Forelimb muscle (tissue), 1 donor: ENCODE measurements around the gene LHX1. TPM values are rescaled to one million over a fixed set of nuclear protein-coding genes. Genes with fewer than 3 reads are reported as not detected.

Experiments
- DNase-seq: peaks from one replicate; pipeline ENCODE4 v3.0.0-alpha.2; 2013; ENCODE audit warnings: low read depth
- polyA plus RNA-seq: library from polyadenylated mRNA; unstranded; fragments of 120-200 nt; gene quantifications from one replicate; pipeline ENCODE4 v1.2.1, GENCODE V29; 2013; ENCODE audit not compliant: insufficient read length

LHX1 gene
- polyA plus RNA-seq, 1 donor = not detected

DNA sequence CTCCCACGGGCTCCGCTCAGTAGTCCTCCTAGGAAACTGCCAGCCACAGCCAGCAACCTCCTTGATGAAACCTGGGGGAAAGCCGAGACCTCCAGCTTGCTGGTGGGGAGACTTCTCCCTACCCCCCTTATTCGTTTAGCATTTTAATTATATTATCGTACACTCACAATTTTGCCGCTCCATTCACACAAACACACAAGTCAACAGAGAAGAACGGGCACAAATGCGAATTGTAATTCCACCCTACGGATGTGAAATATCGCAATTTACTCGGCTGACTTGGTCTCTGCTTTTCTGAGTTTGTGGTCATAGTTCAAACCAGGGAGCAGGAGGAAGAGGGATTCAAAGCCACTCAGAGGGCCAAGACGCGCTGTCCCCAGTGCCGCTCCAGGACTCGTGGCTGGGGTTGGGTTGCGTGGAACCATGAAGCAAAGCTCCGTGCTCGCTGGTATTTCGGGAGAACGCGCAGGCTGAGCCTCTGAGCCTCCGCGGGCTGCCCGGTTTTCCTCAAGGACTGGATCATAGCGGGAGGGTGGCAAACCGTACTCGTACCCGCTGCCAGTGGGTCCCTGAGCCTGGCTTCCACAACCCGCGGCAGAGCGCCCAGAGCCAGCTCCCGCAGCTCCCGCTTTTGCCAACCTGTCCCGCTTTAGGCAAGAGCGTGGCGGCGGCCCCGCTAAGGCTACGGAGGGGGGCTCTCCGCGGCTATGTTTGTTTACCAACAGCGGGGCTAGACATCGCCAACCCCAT is 2.0 kb downstream of the LHX1 start:
- DNase-seq = no peak

DNA sequence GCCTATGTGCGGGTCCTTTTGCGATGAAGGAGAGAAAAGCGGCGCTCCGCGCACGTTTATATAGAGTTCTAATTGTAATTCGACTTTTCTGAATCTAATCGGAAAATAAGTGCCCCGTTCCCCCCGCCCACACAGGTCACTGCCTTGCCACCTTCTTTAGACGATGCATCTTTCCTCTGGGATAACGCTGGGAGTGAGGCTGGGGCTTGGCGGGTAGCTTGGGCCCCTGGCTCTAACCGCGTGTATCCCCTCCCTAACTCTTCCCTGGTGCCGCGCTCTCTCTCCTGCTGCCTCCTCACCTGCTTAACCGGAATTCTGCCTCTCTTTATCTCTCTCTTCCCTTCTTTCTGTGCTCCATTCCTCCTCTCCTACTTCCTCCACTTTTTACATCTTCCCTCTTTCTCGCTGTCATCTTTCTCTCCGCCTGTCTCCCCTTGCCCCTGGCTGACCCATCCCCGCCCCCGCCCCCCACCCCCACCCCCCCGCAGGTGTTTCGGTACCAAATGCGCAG is 2.6 kb downstream of the LHX1 start:
- DNase-seq = no peak

DNA sequence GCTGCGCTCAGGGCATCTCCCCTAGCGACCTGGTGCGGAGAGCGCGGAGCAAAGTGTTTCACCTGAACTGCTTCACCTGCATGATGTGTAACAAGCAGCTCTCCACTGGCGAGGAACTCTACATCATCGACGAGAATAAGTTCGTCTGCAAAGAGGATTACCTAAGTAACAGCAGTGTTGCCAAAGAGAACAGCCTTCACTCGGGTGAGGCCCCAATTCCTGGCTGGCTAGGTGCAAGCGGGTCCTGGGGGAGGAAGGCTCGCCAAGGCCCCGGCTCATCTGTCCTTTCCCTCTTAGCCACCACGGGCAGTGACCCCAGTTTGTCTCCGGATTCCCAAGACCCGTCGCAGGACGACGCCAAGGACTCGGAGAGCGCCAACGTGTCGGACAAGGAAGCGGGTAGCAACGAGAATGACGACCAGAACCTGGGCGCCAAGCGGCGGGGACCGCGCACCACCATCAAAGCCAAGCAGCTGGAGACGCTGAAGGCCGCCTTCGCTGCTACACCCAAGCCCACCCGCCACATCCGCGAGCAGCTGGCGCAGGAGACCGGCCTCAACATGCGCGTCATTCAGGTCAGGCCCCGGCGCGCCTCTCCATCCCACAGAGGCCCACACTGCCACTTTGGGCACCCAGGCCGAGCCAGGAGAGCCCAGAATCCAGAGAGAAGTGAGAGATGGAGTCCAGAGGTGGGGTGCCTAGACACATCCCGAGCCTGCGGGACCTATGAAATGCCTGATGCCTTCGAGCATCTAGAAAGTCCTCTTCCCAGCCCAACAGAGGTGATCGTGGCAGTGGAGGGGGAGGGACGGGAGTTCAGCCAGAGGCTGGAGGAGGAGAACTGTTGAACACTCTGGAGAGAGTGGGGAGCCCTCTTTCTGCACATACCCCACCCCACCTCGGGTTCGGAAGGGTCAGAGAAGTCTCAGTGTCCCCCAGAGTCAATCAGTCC is 3.3 kb downstream of the LHX1 start:
- no peak for DNase-seq

DNA sequence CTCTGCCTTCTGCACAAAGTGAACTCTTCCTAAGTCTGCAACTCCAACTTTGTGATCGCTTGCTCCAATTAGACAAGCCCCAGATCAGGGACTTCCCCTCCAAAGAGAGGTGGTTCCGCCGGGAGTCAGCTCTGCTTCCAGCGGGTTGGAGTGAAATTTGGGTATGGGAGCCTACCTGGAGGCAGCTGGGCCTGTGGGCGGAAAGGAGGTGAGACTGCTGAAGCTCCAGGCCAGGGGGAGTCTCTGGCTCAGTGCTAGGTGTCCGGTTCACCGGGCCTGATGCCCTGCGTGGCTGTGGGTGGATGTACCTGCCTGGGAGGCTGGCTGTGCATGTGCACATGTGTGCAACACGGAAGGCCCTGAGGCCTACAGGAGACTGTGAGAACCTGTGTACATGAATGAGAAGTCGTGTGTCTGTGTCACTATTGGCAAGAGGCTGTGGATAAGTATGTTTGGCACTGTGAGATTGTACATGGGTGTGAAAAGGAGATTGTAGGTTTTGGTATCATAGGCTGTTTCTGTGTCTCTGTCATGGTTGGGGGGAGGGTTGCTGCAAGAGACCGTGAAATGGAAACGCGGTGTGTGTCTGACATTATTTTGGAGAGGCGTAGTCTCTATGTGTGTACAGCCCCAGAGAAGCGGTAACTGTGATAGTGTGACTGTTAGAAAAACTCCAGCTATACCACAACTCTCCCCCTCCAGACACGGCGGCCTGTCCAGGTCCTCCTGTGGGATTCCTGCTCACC is 4.2 kb downstream of the LHX1 start:
- DNase-seq = no peak

DNA sequence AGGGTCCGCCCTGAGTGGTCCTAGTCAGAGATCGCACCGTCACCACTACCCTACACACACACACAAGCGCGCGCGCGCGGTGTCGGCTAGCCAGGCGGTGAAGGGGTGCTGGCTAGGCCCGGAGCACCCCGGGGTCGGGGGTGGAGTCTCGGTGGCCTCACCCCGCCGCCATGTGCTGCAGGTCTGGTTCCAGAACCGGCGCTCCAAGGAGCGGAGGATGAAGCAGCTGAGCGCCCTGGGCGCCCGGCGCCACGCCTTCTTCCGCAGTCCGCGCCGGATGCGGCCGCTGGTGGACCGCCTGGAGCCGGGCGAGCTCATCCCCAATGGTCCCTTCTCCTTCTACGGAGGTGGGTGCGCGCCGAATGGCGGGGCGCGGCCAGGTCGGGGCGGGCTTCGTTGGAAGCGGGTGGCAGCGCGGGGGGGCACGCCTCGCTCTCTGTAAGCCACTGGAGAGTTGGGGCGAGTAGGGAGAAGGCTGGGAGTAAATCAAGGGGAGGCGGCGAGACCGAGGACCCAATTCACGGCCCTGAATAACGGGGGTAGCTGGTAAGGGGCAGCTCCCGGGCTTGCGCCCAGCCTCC is 4.8 kb downstream of the LHX1 start:
- DNase-seq = no peak

DNA sequence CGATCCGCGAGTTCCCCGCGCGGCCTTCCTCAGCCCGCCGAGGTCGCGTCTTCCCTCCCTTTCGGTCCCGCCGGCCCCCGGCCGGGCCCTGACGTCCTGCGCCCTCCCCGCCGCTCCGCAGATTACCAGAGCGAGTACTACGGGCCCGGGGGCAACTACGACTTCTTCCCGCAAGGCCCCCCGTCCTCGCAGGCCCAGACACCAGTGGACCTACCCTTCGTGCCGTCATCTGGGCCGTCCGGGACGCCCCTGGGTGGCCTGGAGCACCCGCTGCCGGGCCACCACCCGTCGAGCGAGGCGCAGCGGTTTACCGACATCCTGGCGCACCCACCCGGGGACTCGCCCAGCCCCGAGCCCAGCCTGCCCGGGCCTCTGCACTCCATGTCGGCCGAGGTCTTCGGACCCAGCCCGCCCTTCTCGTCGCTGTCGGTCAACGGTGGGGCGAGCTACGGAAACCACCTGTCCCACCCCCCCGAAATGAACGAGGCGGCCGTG is 5.4 kb downstream of the LHX1 start:
- no peak for DNase-seq

DNA sequence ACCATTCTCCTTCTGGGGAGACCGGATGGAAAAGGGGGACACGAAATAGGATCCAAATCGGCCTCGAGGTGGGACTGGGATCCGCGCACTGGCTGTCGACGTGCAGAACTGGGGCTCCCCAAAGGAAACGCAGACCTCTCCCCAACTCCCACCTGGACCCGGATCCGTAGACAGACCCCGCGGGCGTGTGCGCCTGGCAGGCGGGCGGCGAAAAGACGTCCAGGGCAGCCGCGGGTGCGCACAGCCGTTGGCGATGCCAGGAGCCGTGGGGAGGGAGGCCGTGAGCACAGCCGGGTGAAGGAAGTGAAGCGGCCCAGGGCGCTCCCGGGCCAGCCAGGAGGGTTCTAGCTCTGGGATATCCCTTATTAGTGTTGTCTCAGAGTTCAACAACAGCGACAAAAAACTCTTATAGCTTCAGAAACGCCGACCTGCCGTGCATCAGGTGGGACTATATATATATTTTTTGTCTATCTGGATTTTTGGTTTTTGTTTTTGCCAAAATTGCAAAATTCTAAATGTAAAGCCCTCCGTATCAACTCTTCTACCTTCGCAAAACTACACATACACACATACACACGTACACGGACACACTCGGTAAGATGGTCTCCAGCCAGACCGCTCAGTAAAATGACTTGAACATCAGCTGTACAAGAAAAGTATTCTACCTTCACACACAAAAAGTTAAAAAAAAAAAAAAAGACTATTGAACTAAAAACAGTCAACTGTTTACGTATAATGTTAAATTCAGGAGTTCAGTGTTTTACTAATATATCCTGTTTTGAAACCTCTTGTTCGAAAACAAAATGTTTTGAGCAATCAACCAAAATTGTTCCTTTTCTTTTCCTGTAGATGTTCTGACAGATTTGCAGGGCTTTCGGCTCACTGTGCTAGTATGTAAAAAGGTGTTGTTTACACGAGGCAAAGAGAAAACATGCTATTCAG is 6.2 kb downstream of the LHX1 start:
- DNase-seq = no peak

DNA sequence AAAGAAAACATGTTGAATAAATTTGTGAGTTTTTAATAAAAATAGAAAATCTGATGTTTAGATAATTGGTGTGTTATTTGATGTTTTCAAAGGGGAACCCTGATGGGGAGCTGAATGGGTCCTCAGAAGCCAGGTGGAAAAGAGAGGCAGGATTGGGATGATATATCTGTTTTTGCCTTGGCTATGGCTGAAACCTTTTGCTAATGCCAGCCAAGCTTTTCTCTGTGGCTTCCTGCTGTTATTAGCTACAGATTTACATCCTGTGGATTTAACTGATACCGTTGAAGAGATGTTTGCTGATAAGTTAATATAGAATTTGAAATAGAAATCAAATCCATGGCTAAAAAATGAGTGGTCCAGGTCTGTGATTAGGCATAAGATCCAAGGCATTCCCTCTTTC is 7.3 kb downstream of the LHX1 start:
- DNase-seq = no peak

DNA sequence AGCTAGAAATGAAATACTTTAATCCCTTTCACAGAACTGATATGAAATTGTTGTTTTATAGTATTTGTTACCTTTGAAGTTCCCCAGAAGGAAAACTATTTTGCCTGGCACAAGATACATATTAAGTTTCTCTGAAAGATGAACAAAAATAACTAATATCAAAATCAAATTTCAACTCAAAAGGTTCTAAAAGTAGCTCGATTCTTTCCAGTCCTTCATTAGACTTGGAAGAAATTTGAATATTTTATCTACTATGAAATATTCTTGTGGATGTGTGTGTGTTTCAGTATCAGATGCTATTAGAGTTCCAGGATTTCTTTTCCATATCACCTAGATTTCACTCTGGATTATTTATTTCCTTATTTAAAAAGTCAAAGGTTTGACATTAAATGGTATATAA is 7.9 kb downstream of the LHX1 start:
- no peak for DNase-seq

DNA sequence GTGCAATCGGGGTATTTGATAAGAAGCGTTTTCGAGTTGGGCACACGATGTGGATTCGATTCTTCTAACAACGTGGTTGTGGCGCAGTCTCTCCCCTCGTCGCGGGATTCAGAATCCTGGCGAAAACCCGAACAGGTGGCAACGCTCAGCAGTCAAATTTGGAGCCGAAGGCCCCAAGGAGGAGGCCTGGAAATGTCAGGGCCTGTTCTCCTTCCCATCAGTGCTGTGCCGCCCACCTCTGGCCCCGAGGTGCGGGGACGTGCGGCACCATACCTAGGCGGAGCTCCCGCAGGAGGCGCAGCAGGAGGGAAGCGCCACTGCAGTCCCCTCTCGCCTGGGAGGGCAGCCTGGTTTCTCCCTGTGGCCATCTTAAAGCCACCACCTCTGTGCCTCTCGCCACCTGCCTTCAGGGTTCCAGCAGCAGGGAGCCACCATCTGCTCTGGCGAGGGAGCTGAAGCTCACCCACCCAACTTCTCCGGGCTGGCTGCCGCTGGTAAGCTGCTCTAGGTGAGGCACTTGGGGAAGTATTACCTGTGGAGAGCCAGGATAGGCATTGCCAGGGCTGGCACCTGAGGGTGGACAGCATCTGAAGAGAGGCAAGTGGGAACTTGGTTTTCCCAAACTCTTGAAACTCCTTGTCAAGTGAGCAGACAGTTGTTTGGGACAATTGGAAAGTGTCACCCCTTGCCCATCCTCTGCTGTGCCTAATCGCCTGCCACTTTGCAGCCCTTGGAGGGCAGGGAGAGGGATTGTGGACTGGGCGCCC is 8.9 kb downstream of the LHX1 start:
- no peak for DNase-seq

DNA sequence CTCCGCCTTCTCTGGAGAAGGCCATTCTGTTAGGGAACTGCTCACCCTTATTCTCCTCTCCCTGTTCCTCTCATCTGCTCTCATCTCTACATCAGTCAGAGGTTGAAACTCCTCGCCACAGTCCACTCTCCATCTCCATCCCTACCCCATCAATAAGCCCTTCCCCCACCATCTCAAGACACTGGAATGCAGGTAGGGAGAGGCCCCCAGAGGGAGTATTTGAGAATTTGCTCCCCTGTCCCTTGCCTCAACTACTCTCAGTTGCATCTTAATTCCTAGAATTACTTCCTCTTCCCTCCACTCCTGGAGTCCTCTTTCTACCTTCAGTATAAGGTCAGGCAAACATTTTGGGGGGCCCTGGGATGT is 9.4 kb downstream of the LHX1 start:
- DNase-seq = no peak

DNA sequence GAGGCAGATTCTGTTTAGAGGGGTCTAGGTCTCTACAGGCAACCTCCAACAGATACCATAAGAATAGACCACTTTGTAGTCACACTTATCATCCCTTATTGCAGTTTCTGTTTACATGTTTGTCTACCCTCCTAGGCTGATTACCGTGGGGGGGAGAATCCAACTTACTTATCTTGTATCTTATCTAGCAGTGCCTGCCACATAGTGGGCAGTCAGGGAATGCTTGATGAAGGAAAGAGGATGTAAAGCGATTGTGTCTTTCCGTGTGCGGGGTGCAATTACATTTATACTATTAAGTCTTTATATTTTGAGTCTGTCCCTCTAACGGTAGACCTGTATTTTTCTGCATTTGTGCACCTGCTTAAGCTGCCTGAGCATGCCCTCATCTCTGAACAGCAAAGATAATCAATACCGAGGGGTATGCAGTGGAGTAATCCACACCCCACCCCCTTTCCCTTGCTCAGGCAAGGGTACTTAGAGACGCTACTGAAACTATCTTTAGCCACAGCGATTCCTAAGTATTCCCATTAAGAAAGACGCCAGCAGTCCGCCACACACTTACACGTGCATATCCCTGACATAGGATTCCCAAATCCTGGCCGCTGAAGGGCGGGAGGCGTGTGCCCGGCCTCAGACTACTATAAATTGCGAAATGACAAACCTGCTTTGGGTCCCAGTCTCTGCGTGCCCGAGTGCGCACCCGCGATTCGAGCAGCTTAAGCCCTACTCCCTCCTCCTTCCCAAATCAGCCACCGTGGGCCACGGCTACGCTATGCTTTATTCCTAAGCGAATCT is 10.8 kb downstream of the LHX1 start:
- DNase-seq = no peak

DNA sequence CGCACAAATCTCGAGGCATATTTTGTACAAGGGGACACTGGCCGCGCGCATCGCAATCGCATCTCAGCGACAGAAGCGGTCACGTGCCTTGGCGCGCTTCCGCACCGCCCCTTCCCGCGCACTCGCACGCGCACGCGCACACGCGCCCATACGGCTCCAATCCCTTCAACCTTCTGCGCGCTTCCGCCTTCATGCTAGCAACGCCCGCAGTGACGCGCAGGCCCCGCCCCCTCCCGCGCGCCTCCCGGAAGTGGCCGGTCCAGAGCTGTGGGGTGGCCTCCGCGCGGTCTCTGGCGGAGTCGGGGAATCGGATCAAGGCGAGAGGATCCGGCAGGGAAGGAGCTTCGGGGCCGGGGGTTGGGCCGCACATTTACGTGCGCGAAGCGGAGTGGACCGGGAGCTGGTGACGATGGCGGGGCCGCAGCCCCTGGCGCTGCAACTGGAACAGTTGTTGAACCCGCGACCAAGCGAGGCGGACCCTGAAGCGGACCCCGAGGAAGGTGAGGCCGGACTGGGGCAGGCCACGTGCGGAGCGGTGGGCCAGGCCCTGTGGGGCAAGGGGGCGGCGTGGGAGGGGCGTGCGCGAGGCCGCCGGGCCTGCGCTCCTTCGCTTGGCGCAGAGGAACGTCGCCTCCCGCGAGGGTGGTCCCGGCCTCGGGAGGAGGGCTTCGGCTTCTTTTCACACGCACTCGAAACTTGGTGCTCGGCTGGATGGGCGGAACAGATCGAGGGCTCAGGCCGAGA is 11.6 kb downstream of the LHX1 start, which contains the start of gene AATF:
Gene AATF (plus strand): TSS at position 238 of the 744 bp plus-strand sequence. CDS start 172 bp downstream, at position 410.
- peak; percentile 90 for DNase-seq

DNA sequence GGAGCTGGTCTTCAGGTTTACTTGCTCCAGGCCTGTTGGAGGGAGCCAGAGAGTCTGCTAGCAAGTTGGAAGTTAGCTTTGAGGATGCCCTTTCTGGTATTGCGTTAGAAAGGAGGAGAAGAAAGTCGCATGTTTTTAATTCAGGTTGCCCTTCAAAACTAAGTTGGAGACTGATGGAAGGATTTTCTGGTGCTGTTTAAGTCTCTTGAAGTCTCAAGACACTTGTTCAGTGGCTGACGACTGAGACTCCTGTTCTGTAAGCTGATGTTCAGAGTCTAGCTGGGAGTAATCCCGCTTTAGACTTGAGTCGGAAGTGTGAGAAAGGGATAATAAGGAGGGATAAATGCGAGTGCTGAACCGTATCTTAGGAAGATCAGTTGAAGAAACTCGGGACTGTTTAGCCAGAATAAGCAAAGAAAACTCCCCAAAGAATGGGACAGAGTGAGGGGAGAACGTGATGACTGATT is 12.2 kb downstream of the LHX1 start:
- DNase-seq = no peak

DNA sequence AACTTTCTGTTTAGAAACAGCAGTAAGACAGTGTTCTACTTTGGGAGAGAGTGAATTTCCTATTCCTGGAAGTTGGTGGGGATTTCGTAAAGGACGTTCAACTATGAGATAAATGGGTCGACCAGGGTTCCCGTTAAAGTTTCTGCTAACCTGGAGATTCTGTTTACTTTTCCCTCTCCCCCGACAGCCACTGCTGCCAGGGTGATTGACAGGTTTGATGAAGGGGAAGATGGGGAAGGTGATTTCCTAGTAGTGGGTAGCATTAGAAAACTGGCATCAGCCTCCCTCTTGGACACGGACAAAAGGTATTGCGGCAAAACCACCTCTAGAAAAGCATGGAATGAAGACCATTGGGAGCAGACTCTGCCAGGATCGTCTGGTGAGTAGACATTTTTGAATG is 12.8 kb downstream of the LHX1 start:
- DNase-seq = no peak

DNA sequence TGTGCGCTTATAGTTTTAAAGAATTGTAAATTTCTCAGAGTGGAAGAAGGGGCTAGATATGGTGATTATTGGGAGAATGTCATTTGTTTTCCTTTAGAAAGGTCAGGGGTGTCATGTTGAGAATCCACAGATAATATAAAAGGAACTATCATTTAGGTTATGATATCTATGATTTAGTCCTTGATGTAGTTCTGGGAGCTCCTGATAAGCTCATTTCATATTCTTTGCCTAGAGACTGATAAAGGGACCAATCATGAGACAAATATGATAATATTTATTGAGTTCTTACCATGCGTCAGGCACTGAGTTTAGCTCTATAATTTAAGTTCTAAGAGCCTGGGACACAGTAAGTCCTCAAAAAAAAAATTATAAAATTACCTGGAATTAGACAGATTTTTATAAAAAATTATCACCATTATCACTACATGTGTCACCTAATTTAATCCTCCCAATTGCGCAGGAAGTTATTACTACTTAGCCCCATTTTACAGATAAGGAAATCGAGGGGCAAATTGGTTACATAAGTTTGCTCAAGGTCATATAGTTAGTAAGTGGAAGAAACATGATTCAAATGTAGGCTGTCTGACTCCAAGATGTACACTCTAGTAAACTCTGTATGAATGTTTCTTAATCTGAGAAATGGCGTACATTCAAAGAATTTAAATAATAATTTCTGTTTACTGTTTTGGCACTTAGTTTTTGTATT is 14.0 kb downstream of the LHX1 start:
- DNase-seq = no peak

DNA sequence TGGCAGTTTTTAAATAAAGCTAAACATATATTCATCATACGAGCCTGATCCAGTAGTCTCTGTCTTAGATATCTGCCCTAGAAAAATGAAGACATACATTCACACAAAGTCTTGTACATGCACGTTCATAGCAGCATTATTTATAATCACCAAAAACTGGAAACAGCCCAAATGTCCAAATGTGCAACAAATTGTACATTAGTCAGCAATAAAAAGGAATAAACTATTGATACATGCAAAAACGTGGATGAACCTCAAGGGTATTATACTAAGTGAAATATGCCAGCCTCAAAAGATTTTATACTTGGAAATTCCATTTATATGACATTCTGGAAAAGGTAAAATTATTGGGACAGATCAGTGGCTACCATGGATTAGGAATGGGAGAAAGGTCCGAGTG is 34.2 kb downstream of the LHX1 start:
- no peak for DNase-seq
